Stimulated activated CD8-positive, alpha-beta memory T cell treated with anti-CD3 and anti-CD28 coated beads, Interleukin-15, amount 100 ng/mL, for 1 hour (primary cell): ENCODE measurements around the gene MATK.

Experiments used
- DNase-seq: peaks from one replicate; pipeline ENCODE4 v3.0.0-alpha.2; 2020; ENCODE audit warnings: low read depth

The MATK gene

GRCh38 chr19:3746371-3747056 lies 39.7 kb downstream of the MATK start:
- DNase-seq = no peak

DNA sequence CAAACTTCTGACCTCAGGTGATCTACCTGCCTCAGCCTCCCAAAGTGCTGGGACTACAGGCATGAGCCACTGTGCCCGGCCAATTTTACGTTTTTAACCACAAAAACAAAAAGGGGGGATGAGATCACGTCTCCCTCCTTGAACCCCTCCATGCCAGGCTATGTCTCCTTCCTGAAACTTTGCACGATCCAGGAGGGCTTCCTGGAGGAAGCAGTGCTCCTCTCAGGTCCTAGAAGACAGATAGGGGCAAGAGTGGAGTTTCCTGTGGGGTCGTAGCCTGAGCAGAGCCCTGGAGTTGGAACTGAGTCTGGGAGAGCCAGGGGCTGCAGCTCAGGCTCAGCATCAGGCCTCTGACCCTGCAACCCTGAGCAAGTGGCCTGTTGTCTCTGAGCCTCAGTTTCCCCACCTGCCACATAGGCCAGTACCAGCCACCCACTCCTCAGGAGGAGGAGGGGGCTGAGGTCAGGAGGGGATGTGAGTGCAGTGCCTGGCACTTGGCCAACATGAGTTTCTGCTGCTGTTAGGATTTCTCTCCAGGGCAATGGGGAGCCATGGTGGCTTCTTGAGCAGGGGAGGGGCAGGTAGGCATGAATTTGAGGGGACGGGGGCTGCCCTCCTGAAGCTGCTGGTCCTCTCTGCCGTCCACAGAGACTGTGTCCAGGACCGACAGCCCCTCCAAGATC lies 40.7 kb downstream of the MATK start:
- DNase-seq = no peak

DNA sequence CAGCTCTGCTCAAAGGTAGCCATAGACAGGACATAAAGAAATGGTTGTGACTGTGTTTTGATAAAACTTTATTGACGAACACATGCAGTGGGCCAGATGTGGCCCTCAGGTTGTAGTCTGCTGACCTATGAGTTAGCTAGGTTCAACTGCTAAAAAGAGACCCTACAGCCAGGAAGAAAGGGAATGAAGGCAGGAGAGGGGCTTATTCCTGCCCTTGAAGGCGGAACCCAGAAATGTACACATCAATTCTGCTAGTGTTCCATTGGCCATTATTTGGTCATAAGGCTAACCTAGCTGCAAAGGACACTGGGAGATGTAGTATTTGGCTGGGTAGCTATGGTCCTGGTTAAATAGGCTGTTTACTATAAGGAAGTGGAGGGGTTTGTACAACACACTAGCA lies 42.7 kb downstream of the MATK start:
- DNase-seq = no peak

- no peak for DNase-seq
Measured at GRCh38 chr19:3740431-3740830, 45.8 kb downstream of the MATK start.

GRCh38 chr19:3738477-3739220 lies 47.5 kb downstream of the MATK start:
- DNase-seq = no peak

- no peak for DNase-seq
Measured at GRCh38 chr19:3737487-3738205, 48.5 kb downstream of the MATK start.

GRCh38 chr19:3736106-3736724 lies 50.0 kb downstream of the MATK start:
- DNase-seq = no peak

DNA sequence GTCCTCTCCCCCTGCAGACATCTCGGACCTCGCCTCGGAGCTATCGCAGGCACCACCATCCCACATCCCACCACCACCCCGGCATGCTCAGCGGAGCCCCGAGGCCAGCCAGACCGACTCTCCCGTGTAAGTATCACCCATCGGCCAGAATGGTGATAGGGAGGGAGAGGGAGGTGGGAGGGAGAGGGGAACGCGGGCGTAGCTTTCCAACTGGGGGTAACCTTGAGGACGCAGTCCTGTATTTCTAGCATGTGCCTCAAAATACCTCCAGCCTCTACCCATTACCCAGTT lies 51.9 kb downstream of the MATK start:
- DNase-seq = no peak

DNA sequence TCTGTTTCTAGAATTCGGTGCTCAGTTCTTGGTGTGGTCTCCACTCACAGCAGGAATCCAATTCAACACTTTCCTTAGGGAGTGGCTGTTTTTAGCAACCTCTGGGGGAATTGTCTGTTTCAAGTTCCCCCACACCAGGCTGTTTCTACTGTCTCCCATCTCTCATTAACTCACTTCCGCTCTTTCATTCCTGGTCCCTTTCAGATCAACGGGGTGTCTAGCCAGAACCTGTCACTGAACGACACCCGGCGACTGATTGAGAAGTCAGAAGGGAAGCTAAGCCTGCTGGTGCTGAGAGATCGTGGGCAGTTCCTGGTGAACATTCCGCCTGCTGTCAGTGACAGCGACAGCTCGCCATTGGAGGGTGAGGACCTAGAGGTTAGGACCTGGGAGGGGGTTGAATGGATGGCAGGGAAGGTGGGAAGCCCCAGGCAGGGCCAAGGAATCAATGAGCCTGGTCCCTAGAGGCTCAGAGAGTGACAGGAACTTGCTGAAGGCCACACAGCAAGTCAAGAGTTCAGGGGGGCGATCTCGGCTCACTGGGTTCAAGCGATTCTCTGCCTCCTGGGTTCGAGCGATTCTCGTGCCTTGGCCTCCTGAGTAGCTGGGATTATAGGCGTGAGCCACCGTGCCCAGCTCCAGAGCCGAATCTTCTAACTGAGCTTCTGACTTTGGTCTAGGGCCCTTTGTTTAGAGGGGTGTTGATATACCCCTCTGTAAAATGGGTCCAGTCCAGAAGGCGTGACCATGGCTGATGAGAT lies 52.5 kb downstream of the MATK start:
- DNase-seq = no peak

GRCh38 chr19:3732108-3732507 lies 54.1 kb downstream of the MATK start:
- DNase-seq = no peak

GRCh38 chr19:3730457-3730958 lies 55.7 kb downstream of the MATK start:
- DNase-seq = no peak
